K562 (cell line): Measurements from ENCODE around the gene HLA-DOA. TPM values are rescaled to one million over a fixed set of nuclear protein-coding genes. Genes with fewer than 3 reads are reported as not detected.

Experiments
- BRD4 ChIP-seq: fragments of 200-600 bp; sonication (generic); IDR thresholded peaks from 2 replicates; pipeline ENCODE4 v1.6.1; 2017; ENCODE audit warnings: inconsistent platforms
- CHCHD3 ChIP-seq: fragments of 250-450 bp; sonication (Bioruptor Pico); IDR thresholded peaks from 2 replicates; pipeline ENCODE4 v2.1.2; 2022; ENCODE audit warnings: mild to moderate bottlenecking
- CREM ChIP-seq: IDR thresholded peaks from 2 replicates; pipeline ENCODE4 v1.6.1; 2014; ENCODE audit warnings: antibody characterized with exemption, low read depth
- DMBX1 ChIP-seq: fragments of 250-450 bp; sonication (Bioruptor Pico); IDR thresholded peaks from 2 replicates; pipeline ENCODE4 v1.8.0; 2022; ENCODE audit warnings: inconsistent platforms, mild to moderate bottlenecking, moderate library complexity, borderline replicate concordance
- ELF2 ChIP-seq: fragments of 250-450 bp; sonication (Bioruptor Pico); IDR thresholded peaks from 2 replicates; pipeline ENCODE4 v1.5.0; 2021; ENCODE audit warnings: mild to moderate bottlenecking
- FIP1L1 ChIP-seq: fragments of 200-400 bp; formaldehyde crosslinking; IDR thresholded peaks from 2 replicates; pipeline ENCODE4 v1.6.1; 2018; ENCODE audit warnings: mild to moderate bottlenecking, low read depth, low read length; ENCODE audit not compliant: poor library complexity, severe bottlenecking
- FOXK2 ChIP-seq, 2 experiments: fragments of 450-650 bp; IDR thresholded peaks in 1 of 2; conservative IDR thresholded peaks in 1 of 2; 2 replicates each; pipeline ENCODE4 v1.6.1; 2016; ENCODE audit warnings: low read depth in 2 of 2, mild to moderate bottlenecking in 1 of 2
- HDAC2 ChIP-seq: fragments of 450-650 bp; IDR thresholded peaks from 2 replicates; pipeline ENCODE4 v1.6.1; 2016; ENCODE audit warnings: mild to moderate bottlenecking
- HDAC8 ChIP-seq: fragments of 450-650 bp; IDR thresholded peaks from 2 replicates; pipeline ENCODE4 v1.6.1; 2016; ENCODE audit warnings: mild to moderate bottlenecking, missing genetic modification characterization, moderate library complexity, missing compliant biosample characterization
- ILK ChIP-seq: fragments of 450-650 bp; IDR thresholded peaks from 2 replicates; pipeline ENCODE4 v1.6.1; 2016; ENCODE audit warnings: missing genetic modification characterization, low read depth, mild to moderate bottlenecking, missing compliant biosample characterization, moderate library complexity, borderline replicate concordance
- MCM5 ChIP-seq: fragments of 450-650 bp; IDR thresholded peaks from 2 replicates; pipeline ENCODE4 v1.6.1; 2016; ENCODE audit warnings: low read depth
- PML ChIP-seq: IDR thresholded peaks from 2 replicates; pipeline ENCODE4 v1.6.1; 2012; ENCODE audit warnings: low read length, inconsistent platforms
- PTRF ChIP-seq: fragments of 450-650 bp; IDR thresholded peaks from 2 replicates; pipeline ENCODE4 v1.6.1; 2016; ENCODE audit warnings: mild to moderate bottlenecking, missing genetic modification characterization, missing compliant biosample characterization
- RBFOX2 ChIP-seq: fragments of 200-400 bp; formaldehyde crosslinking; IDR thresholded peaks from 2 replicates; pipeline ENCODE4 v1.6.1; 2017; ENCODE audit warnings: low read depth, mild to moderate bottlenecking, low read length, moderate library complexity
- RFX1 ChIP-seq: fragments of 450-650 bp; IDR thresholded peaks from 2 replicates; pipeline ENCODE4 v1.6.1; 2016; ENCODE audit warnings: mild to moderate bottlenecking, moderate library complexity
- TAF1 ChIP-seq: IDR thresholded peaks from 2 replicates; pipeline ENCODE4 v1.6.1; 2011; ENCODE audit warnings: mild to moderate bottlenecking, low read length, moderate library complexity; ENCODE audit not compliant: insufficient read depth, control insufficient read depth, severe bottlenecking; ENCODE audit errors: extremely low read depth
- ZKSCAN8 ChIP-seq: fragments of 200-800 bp; sonication (Bioruptor generic); IDR thresholded peaks from 2 replicates; pipeline ENCODE4 v1.6.1; 2016; ENCODE audit warnings: missing genetic modification characterization, missing compliant biosample characterization
- ZNF143 ChIP-seq: sonication (generic); formaldehyde crosslinking; IDR thresholded peaks from 2 replicates; pipeline ENCODE4 v1.9.0; 2022; ENCODE audit warnings: mild to moderate bottlenecking, missing genetic modification reagents
- ZNF324 ChIP-seq: fragments of 250-450 bp; sonication (Bioruptor Pico); IDR thresholded peaks from 2 replicates; pipeline ENCODE4 v1.4.0; 2020; ENCODE audit warnings: mild to moderate bottlenecking
- ZNF347 ChIP-seq: fragments of 450-650 bp; formaldehyde crosslinking; IDR thresholded peaks from 2 replicates; pipeline ENCODE4 v1.4.0; 2020; ENCODE audit warnings: low read depth, mild to moderate bottlenecking, moderate library complexity
- ZNF507 ChIP-seq: conservative IDR thresholded peaks from 2 replicates; pipeline ENCODE4 v1.6.1; 2017; ENCODE audit warnings: missing genetic modification characterization, missing compliant biosample characterization
- ZNF551 ChIP-seq: fragments of 250-450 bp; sonication (Bioruptor Pico); IDR thresholded peaks from 2 replicates; pipeline ENCODE4 v1.5.0; 2021; ENCODE audit warnings: mild to moderate bottlenecking, moderate library complexity
- polyA plus RNA-seq, 8 experiments: library from polyadenylated mRNA; depleted of rRNA in 4 of 8; stranded (reverse) in 5 of 8; unstranded in 3 of 8; fragments of >200 nt; fragmentation: Nextera tagmentation in 2 of 8; fragmentation: Illumina TruSeq in 1 of 8; extraction: Ambion mirVana in 2 of 8; extraction: Trizol in 1 of 8; gene quantifications; 2 replicates each; pipeline versions ENCODE4 v1.2.1 to v1.2.3, GENCODE V29; 2011 to 2014; ENCODE audit warnings: inconsistent platforms in 1 of 8, missing spikeins in 1 of 8
- total RNA-seq, 7 experiments: library from RNA; depleted of rRNA in 6 of 7; stranded (reverse); fragments of >200 nt in 6 of 7; fragmentation: Illumina TruSeq in 2 of 7; extraction: Trizol in 2 of 7; gene quantifications; 2 replicates each; pipeline versions ENCODE4 v1.2.1 to v1.2.3, GENCODE V29; 2011 to 2021; ENCODE audit warnings: low replicate concordance in 1 of 7
- TF ChIP-seq, protein P1 (sequence below): fragments of 450-650 bp; IDR thresholded peaks from 2 replicates; pipeline ENCODE4 v1.6.1; 2017; ENCODE audit warnings: mild to moderate bottlenecking, moderate library complexity
- TF ChIP-seq, protein P2 (sequence below): IDR thresholded peaks from 3 replicates; pipeline ENCODE4 v1.6.1; 2011; ENCODE audit warnings: borderline replicate concordance, mild to moderate bottlenecking; ENCODE audit not compliant: insufficient read length, insufficient read depth
- TF ChIP-seq, protein P3 (sequence below): sonication (generic); formaldehyde crosslinking; IDR thresholded peaks from 2 replicates; pipeline ENCODE4 v1.8.0; 2022; ENCODE audit warnings: missing genetic modification reagents, mild to moderate bottlenecking, borderline replicate concordance

HLA-DOA gene
- total and polyA plus RNA-seq, 9 of the 15 experiments (the other 6 are each of a cell fraction or from before 2014, with no cell fraction given) = 0.07 TPM; not detected in 8

GRCh38 chr6:32970413-32971241 lies 38.8 kb downstream of the HLA-DOA start (continued):
- 0 out of 2 replicates have a peak, but pooled peaks have one; percentile 8 for TF ChIP-seq ZNF143 (CRISPR knock-in tag)
- no peak for TF ChIP-seq ZNF507 (tag)
- peak; percentile 62 for TF ChIP-seq TAF1
- TF ChIP-seq ZNF347 = no peak
- TF ChIP-seq PTRF (tag) = no peak
- 0 out of 2 replicates have a peak, but pooled peaks have one; percentile 23 for TF ChIP-seq CHCHD3 (CRISPR knock-in tag)
- TF ChIP-seq ILK = no peak
- no peak for TF ChIP-seq HDAC8 (tag)
- TF ChIP-seq DMBX1 = no peak
- TF ChIP-seq, protein P1, sequence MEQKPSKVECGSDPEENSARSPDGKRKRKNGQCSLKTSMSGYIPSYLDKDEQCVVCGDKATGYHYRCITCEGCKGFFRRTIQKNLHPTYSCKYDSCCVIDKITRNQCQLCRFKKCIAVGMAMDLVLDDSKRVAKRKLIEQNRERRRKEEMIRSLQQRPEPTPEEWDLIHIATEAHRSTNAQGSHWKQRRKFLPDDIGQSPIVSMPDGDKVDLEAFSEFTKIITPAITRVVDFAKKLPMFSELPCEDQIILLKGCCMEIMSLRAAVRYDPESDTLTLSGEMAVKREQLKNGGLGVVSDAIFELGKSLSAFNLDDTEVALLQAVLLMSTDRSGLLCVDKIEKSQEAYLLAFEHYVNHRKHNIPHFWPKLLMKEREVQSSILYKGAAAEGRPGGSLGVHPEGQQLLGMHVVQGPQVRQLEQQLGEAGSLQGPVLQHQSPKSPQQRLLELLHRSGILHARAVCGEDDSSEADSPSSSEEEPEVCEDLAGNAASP = no peak
- TF ChIP-seq ELF2 = 0 out of 2 replicates have a peak, but pooled peaks have one; percentile 1
- TF ChIP-seq RFX1 = no peak
- TF ChIP-seq, protein P2, sequence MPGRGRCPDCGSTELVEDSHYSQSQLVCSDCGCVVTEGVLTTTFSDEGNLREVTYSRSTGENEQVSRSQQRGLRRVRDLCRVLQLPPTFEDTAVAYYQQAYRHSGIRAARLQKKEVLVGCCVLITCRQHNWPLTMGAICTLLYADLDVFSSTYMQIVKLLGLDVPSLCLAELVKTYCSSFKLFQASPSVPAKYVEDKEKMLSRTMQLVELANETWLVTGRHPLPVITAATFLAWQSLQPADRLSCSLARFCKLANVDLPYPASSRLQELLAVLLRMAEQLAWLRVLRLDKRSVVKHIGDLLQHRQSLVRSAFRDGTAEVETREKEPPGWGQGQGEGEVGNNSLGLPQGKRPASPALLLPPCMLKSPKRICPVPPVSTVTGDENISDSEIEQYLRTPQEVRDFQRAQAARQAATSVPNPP = no peak
- TF ChIP-seq BRD4 = peak; percentile 94; the same call in 1 of the 2 replicates
- TF ChIP-seq MCM5 = no peak
- TF ChIP-seq RBFOX2 = peak; percentile 21
- TF ChIP-seq, protein P3, sequence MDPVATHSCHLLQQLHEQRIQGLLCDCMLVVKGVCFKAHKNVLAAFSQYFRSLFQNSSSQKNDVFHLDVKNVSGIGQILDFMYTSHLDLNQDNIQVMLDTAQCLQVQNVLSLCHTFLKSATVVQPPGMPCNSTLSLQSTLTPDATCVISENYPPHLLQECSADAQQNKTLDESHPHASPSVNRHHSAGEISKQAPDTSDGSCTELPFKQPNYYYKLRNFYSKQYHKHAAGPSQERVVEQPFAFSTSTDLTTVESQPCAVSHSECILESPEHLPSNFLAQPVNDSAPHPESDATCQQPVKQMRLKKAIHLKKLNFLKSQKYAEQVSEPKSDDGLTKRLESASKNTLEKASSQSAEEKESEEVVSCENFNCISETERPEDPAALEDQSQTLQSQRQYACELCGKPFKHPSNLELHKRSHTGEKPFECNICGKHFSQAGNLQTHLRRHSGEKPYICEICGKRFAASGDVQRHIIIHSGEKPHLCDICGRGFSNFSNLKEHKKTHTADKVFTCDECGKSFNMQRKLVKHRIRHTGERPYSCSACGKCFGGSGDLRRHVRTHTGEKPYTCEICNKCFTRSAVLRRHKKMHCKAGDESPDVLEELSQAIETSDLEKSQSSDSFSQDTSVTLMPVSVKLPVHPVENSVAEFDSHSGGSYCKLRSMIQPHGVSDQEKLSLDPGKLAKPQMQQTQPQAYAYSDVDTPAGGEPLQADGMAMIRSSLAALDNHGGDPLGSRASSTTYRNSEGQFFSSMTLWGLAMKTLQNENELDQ (CRISPR knock-in tag) = no peak
- no peak for TF ChIP-seq ZKSCAN8 (CRISPR knock-in tag)
- peak; percentile 12 for TF ChIP-seq FIP1L1
- TF ChIP-seq PML = 0 out of 2 replicates have a peak, but pooled peaks have one; percentile 3
- no peak; a peak in 1 of 4 replicates for TF ChIP-seq FOXK2 (conservative IDR thresholded peaks at IDR 0.05 in 1 of 2, IDR thresholded peaks at IDR 0.05 in 1 of 2; ENCODE audit: low read depth in 2 of 2)
- TF ChIP-seq HDAC2 = no peak
- TF ChIP-seq CREM = peak; percentile 64
- TF ChIP-seq ZNF551 = no peak
- TF ChIP-seq ZNF324 (CRISPR knock-in tag) = no peak; the same call in 1 of the 2 replicates
